C1 segment of cervical spinal cord (tissue), 14 donors: ENCODE results near the gene POU3F4.

Experiments used
- DNase-seq, 14 donors: peaks; one replicate each; lab custom pipeline; 2025; lab: John Stamatoyannopoulos, UW

Gene POU3F4

DNA sequence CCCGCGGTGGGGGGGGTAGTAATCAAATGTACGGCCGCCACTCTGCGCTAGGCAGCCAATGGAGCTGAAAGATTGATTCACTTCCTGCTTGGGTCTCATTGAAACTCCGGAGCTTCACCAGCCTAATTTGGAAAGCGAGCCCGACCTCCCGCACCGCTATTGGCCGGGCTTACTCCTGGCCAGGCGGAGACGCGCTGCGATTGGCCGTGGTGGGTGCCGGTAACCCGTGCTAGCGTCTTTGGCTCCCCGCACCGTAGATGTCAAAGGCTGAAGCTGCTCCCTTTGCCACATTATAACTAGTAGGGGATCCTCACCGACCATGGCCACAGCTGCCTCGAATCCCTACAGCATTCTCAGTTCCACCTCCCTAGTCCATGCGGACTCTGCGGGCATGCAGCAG lies at the start of gene POU3F4:
TSS of gene POU3F4 (plus strand) at position 285 of the 400 bp plus-strand sequence. CDS start at position 320, 35 bp downstream.
- DNase-seq, result peak in 11 of 14 donors; percentile 9 to 78 (median 42)

GRCh38 chrX:83469551-83469950 lies 38.5 kb upstream of the POU3F4 start:
- peak in 1 of 14 donors; percentile 1 for DNase-seq

DNA sequence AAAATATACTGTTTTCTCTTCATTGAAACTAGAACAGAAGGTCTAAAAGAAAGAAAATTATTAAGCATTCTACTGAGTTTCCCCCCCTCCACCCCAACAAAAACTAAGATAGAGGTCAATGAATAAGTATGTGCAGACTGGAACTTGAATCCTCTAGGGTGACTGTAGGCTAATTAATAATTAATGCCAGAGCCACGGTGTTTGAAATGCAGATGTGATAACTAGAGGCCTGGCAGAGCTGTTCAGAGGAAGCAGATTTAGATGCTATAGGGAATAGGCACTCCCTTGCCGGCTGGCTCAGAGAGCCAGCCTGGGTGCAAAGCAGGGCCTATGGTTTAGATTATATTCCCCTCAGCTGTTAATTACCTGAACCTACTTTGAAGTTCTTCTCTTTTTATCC lies 12.2 kb upstream of the POU3F4 start:
- DNase-seq, result no peak

DNA sequence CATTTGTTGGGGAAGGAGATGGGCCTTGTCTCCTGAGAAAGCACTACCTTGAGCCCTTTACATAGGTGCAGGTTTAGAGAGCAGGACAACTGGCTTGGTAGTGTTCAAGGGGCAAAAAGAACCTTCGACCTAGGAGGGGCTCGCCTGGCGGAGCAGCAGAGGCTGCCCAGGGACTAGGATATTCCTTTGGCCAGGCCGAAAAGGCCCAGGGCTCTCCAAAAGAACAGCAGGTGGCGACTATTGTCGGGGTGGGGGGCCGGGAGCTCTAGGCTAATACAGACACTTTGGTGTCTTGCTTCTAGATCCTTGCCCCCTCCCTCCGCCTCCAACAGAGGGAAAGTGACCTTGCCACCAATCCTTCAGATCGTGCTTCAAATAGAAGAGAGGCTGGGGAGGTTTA lies 7.1 kb upstream of the POU3F4 start:
- DNase-seq, result peak in 1 of 14 donors; percentile 0

GRCh38 chrX:83501530-83501929 lies 6.6 kb upstream of the POU3F4 start:
- peak in 1 of 14 donors; percentile 2 for DNase-seq

DNA sequence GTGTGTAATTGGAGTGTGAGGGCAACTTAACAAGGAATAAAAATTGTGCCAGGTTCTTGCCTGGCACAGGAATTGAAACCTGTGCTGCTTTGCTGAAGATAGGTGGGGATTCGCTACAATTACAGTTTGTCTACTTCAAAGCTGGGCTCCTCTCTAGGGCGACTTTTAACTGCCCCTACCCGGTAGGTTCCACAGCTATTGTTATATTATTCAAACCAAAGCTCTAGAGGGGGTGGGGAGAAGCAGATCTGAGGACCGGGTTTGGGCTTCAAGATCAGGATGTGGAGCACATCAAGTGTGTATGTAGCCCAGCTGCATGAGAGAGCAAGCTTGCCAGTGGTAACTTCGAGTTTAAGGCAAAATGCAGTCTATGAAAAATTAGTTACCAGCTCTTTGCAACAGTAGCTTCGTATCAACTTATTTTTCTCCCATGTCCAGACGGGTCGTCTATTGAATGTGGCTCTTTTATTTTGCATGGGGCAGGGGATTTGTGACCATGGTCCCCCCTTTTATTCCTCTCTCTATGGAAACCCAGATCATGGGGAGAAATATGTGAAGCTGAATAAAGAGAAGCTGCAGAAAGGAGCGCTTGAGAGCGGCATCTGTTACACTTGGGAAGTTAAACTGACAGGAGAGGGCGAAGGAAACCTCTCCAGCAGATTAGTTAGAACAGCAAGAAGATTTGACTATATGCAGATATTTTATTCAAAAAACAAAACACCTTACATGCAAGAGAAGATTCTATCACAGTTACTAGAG lies 3.2 kb upstream of the POU3F4 start:
- DNase-seq, result no peak

- DNase-seq, result no peak
These were observed 600 bp downstream of the POU3F4 start for GRCh38 chrX:83508526-83509253.

- peak in 1 of 14 donors; percentile 17 for DNase-seq
These were observed 1.2 kb downstream of the POU3F4 start for GRCh38 chrX:83509254-83509801.

- no peak for DNase-seq
These were observed 2.5 kb downstream of the POU3F4 start for GRCh38 chrX:83510510-83511062.

DNA sequence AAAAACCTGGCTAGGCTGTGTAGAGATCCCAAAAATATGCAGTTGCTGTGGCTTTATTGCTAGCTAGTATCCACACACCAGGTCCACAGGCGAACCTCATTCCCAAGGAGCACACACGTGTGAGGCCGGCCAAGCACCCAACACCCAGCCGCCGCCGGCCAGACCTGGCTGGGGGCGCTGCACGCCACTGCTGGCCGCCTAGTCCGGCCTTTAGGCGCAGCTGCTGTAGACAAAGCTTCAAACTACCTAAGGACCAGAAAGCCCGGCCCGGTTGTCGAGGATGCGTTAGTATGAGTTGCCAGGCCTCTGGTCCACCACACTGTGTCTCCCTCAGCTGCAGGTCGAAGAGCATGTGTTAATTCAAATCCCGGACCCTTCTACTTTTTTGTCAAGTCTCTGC lies 3.1 kb downstream of the POU3F4 start:
- peak in 1 of 14 donors; percentile 11 for DNase-seq

DNA sequence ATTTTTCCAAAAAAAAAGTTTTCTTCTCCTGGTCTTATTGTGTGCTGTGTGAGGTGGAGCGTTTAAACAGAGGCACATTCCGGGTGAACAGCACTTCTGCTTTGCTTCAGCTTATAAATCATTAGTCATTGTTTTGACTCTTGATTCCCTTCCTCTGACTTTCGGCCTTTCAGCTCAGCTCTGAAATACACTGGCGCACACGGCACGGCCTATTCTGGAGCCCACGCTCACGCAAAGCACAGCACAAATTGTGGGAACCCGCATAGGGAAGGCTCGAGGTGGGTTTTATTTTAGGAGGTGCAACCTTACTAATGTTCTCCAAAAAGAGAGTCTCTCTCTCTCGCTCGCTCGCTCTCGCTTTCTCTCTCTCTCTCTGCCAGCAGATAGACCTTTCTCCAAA lies 4.0 kb downstream of the POU3F4 start:
- DNase-seq, result no peak

- no peak for DNase-seq
These were observed 8.5 kb downstream of the POU3F4 start for GRCh38 chrX:83516597-83516996.

DNA sequence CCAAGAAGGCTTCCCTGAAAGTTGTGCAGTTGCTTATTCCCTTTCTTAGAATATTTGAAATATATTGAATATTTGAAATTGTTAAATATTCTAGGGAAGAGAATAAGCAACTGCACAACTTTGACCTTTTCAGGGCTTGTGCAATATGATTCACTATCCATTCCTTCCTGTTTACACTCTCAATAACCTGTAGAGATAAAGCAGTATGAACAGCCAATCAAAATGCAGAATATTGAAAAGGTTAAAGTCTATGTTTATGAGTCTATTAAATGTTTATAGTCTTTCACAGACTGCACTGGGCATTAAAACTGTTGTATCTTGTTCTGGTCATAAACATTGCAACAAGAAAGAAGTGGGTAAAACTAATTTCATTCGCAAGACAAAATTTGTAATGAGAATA lies 13.8 kb downstream of the POU3F4 start:
- no peak for DNase-seq

DNA sequence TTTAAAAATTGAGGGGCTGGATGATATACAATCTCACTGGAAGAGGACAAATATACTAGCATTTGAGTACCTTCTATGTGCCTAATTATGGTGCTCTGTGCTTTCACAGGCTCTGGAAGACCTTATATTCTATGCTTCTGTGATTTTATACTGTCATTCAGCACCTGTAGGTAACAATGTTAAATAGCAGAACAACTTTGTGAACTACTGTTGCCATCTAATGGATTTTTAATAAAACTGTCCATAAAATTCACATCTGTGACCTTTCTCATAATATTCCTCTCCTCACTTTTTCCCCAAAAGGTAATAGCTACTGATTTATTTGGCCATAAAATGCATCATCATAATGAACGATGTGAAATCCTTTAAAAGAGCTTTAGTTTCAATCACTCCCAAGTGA lies 21.9 kb downstream of the POU3F4 start:
- DNase-seq, result no peak

- DNase-seq, result no peak
These were observed 27.5 kb downstream of the POU3F4 start for GRCh38 chrX:83535417-83536196.
